H1 (cell line): ENCODE results near the gene LRG1. TPM values are rescaled to one million over a fixed set of nuclear protein-coding genes. Genes with fewer than 3 reads are reported as not detected.

Experiments
- ASH2L ChIP-seq: fragments of 200-600, 300-600 bp; sonication (generic); IDR thresholded peaks from one replicate; pipeline ENCODE4 v1.7.1; 2017; ENCODE audit warnings: low read length
- CHD7 ChIP-seq: fragments of 300-600 bp; sonication (generic); IDR thresholded peaks from 2 replicates; pipeline ENCODE4 v1.7.1; 2012; ENCODE audit warnings: low read length, moderate library complexity, mild to moderate bottlenecking, inconsistent platforms; ENCODE audit not compliant: insufficient replicate concordance
- JUND ChIP-seq: IDR thresholded peaks from 2 replicates; pipeline ENCODE4 v1.6.1; 2011; ENCODE audit warnings: mild to moderate bottlenecking, improper control_type of control experiment, low read length
- RAD21 ChIP-seq, 2 experiments: IDR thresholded peaks in 1 of 2; conservative IDR thresholded peaks in 1 of 2; 2 replicates each; pipeline ENCODE4 v1.6.1; 2011; ENCODE audit warnings: low read depth in 2 of 2, low read length in 2 of 2, improper control_type of control experiment in 1 of 2, inconsistent platforms in 1 of 2, mild to moderate bottlenecking in 1 of 2, moderate library complexity in 1 of 2
- SAP30 ChIP-seq: fragments of 300-600 bp; sonication (generic); IDR thresholded peaks from 2 replicates; pipeline ENCODE4 v1.7.1; 2012; ENCODE audit warnings: low read length, moderate library complexity, mild to moderate bottlenecking, inconsistent platforms; ENCODE audit not compliant: insufficient read depth, insufficient replicate concordance
- polyA plus RNA-seq, 7 experiments: library from polyadenylated mRNA; depleted of rRNA in 3 of 7; stranded (reverse) in 5 of 7; unstranded in 2 of 7; fragments of >200 nt in 5 of 7; fragments of 200-250 nt in 2 of 7; gene quantifications; 1 replicate in 5 of 7; 2 replicates in 1 of 7; 4 replicates in 1 of 7; pipeline versions ENCODE4 v1.2.1 to v1.2.3, GENCODE V29; 2011 to 2013; ENCODE audit warnings: missing spikeins in 2 of 7, mixed read lengths in 2 of 7
- total RNA-seq: library from RNA; stranded (reverse); fragmentation: NEBNext Ultra II Directional; extraction: Animal tissue kit (Norgen Biotek cat#: 25700); gene quantifications from 2 replicates; pipeline ENCODE4 v1.2.1, GENCODE V29; 2021

LRG1 gene
- total and polyA plus RNA-seq, 2 of the 8 experiments (the other 6 are each of a cell fraction or from before 2014, with no cell fraction given) = 0.48 to 0.79 TPM

- no peak for TF ChIP-seq CHD7
- TF ChIP-seq ASH2L = no peak
- TF ChIP-seq JUND = no peak
- no peak for TF ChIP-seq RAD21 (IDR thresholded peaks at IDR 0.05 in 1 of 2, conservative IDR thresholded peaks at IDR 0.05 in 1 of 2; ENCODE audit: low read depth in 2 of 2, low read length in 2 of 2)
- no peak for TF ChIP-seq SAP30
These were observed 26.7 kb upstream of the LRG1 start (continued) for GRCh38 chr19:4566402-4567051.
